T-helper 1 cell treated with Interleukin-12 subunit alpha and Interleukin-12 subunit beta and Interleukin-4 antibody, amounts not matched to agents 30 ng/mL and 1 ng/mL, for 36 hours (primary cell): Measurements from ENCODE around the gene L3HYPDH. TPM values are rescaled to one million over a fixed set of nuclear protein-coding genes. Genes with fewer than 3 reads are reported as not detected.

ENCODE experiments used
- intact Hi-C: fragments of 100-400 bp; cut with micrococcal nuclease; formaldehyde crosslinking; loops from one replicate; pipeline ENCODE4 v1.15.1; 2024
- total RNA-seq: library from RNA; stranded (reverse); gene quantifications from 2 replicates; pipeline ENCODE4 v1.2.3, GENCODE V29; 2022

The L3HYPDH gene
- total RNA-seq, result 9.8 and 13.7 TPM in 2 replicates

DNA sequence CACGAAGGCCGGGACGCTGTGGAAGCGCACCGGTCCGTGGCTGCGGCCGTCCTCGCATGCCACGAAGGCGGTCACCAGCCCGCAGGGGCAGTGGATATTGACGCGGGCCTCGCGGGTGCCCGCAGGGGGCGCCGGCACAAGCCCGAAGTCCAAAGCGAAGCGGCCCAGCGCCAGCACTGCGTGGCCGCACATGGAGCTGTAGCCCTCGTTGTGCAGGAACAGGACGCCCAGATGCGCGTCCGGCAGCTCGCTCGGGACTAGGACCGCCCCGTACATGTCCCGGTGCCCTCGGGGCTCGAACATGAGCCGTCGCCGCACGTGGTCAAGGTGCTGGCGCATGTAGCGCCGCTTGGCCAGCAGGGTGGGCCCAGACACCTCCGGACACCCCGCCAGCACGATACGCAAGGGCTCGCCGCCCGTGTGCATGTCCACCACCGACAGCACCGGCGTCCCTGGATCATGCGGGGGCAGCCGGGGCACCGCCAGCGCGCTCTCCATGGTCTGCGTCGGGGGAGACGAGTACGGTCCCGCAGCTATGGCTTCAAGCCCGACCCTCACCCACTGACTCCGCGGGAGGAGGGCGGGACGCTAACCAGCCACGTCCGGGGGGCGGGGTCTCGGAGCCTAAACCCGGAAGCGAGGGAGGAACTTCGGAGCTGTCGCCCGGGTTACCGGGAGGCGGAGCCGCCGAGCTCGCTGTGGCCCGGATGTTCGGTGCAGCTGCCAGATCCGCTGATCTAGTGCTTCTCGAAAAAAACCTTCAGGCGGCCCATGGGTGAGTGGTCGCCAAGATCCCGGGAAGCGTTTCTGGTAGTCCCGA lies at the start of gene L3HYPDH, which contains the start of gene JKAMP:
TSS of gene L3HYPDH (minus strand) at position 590 of the 820 bp plus-strand sequence. CDS start at position 498, 92 bp downstream.
TSS of gene JKAMP (plus strand) at position 699 of the 820 bp plus-strand sequence. CDS start at position 772, 73 bp downstream.
- intact Hi-C loops, result loop anchor here (1.0 to 10.0 kb wide), 16 partner anchors 20 to 1841 kb away; partner anchors contain the start of genes ARID4A, CCDC175, DAAM1 and DACT1

DNA sequence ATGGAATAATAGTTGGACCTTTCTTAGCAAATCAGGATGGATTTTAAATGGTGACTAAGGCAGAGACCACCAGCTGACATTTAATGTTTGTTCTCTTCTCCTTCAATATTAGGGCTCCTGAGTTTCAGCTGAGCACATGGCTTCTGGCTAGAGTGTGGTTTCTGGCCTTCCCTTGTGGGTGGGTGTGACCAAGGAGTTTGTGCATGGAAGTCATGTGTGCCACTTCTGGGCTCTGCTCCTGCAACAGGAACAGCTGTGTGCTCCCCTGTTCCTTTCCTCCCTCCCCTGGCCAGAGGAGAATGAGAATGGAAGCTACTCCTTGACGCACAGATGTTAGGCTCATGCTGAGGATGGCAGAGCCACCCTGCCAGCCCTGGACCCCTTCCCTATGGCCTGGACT lies 48.2 kb upstream of the L3HYPDH start:
- intact Hi-C loops, result no loop called here

DNA sequence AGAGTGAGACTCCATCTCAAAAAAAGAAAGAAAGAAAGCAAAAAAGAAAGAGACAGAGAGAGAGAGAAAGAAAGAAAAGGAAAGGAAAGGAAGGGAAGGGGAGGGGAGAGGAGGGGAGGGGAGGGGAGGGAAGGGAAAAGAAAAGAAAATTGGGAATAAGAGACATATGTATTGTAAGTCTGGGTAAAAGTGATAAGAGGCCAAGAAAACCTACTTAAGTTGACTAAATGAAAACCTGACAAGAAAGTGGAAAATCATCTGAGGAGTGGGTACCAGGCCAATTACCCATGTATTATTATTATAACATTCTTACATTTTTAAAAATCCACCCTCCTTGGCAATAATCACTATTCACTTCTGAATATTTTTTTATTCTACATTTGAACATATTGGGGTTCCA lies 46.1 kb upstream of the L3HYPDH start:
- intact Hi-C loops, result no loop called here

DNA sequence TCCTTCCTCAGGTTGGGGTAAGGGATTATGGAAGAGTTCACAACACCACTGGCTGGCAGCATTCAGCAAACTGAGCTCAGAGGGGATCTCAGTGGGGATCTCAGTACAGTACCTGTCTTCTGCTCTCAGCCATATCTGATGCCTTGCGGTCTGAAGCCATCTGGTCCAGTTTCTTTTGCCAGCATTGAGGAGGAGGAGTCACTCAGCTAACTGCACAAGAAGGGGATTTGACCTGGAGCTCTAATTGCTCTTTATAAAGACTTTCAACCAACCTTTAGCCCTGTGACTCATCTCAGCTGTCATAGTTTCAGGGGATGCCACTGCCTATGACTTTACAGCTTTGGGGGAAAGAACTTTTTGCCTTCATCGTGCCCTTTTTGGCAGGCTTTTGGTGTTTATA lies 45.0 kb upstream of the L3HYPDH start:
- intact Hi-C loops, result no loop called here

DNA sequence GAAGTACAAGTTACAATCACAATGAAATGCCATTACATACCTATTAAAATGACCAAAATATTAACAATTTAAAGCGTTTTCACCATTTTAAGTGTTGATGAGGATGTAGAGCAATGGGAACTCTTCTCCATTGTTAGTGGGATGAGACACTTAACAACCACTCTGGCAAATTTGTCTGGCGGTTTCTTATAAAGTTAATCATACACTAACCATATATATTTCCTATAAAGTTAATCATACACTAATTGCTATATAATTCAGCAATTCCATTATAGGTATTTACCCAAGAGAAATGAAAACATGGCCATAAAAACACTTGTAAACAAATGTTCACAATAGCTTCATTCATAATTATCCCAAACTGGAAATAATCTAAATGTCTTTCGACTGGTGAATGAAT lies 36.0 kb upstream of the L3HYPDH start:
- intact Hi-C loops, result no loop called here

DNA sequence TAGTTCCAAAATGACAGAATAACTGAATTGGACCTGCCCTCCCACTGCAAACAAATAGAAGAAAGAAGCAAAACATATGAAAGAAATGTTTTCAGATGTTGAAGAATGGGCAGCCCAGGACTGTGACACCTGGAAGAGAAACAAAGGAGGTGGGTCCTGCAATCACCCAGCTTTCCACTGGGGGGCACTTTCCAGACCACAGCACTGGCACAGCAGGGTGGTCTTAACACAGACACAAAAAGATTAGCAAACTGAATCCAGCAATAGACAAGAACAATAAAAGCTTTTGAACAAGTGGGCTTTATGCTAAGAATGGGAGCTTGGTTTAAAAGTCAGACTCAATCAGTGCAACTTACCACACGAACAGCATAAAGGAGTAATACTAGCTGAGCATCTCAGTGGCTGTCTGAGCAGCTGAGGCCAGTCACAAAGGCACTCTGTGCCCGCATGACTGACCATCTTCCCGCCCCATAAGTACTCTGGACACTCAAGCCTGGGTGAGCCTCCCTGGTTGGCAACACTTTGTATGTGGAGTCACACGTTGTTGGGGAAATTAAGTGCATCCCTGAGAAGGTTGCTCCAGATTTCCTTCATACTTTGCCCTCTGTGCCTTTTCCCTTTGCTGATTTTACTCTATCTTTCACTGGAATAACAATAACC lies 27.8 kb upstream of the L3HYPDH start:
- intact Hi-C loops, result no loop called here

DNA sequence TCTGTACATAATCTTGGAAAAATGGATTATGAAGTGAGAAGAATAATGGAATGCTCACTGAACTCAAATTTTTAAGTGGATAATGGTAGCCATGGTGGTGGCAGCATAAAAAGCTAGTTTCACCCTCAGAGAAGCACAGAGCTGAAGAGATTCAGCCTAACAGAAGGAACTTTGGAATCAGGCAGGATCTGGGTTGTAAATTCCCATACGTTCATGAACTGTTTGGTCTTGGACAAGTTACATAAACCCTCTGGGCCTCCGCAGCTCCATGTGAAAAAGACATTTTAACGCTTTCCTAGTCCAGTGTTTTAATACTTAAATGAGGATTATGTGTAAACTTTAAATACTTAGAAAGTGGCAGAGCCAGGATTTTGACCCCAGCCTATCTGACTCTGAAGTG lies 26.8 kb upstream of the L3HYPDH start:
- intact Hi-C loops, result no loop called here

DNA sequence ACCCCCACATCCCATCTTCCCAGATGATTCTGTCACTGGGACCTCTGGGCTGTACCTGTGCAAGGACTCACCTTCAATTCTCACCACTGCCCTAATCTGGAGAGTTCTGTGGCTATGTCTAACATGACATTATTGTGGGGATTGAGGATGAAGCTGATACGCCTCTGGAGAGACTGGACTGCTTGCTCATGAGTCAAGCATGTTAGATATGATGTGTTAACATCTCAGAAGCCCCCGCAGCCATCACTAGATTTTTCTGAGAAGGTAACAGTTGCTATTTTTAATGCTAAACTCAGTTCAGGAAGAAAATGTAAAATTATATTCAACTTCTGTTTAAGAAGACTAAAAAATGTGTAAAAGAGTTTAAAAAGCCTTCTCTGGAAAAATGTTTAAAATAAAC lies 25.8 kb upstream of the L3HYPDH start:
- intact Hi-C loops, result no loop called here

DNA sequence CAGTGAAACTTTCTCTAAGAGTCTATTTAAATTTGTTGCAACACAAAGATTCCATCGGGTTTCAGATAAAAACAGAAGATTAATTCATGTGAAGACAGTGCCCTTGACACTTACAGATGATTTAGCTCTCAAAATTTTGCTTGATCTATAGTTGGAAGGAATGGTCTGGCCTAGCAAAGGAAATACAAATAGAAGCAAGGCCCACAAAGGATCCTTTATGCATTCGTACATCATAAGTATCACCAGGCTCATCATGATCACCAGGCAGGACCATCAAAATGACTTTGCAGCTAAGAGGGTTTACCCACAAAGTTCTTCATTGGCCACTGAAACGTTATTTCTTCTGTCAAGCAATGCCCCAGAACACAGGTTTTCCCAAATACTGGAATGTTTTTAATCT lies 24.9 kb upstream of the L3HYPDH start:
- intact Hi-C loops, result no loop called here

DNA sequence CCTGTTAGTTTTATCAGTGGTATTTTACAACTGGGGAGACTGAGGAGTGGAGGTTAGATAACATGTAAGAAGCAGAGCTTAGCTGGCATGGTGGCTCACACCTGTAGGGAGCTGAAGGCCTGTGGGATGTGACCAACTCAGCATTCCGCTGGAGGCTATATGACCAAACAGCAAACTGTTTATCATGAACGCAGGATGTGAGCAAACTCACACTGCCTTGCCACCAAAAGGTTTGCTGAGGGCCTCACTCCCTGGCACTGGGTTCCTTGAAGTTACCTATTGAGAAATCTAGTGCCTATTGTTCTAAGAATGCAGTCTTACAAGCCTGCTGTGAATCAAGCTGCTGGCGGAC lies 23.5 kb upstream of the L3HYPDH start:
- intact Hi-C loops, result loop anchor here (1.0 to 2.0 kb wide), 3 partner anchors 69 to 457 kb away; partner anchors contain the start of gene CCDC175

DNA sequence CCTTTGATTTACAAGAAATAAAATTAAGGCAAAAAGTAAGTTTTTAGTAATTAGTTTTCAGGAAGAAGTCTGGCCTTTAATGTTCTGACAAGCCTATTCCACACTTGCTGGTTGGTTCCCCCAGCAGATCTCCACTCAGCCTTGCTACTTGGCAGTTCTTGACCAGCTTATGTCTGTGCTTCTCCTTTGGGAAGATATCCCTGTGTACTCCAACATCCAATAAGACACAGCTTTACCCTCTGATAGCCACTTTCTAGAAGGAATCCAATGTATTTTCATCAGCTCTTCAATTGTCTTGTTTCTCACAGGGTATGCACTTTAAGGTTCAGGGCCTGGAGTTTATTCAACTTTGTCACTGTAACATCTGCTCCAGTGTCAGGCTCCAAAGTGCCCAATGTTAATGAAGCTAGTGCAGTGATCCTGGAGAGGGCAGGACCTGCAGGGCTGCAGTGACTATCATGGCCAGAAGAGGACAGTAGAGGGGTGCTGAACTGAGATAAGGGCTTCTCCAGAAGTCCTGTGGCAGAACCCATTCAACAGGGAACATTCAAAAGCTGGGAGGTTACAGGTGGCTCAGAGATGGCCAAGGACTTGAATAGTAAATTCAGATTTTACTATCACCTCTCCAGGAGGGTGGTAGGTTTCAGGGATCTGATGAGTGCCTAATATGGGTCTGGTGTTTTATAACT lies 23.0 kb upstream of the L3HYPDH start:
- intact Hi-C loops, result loop anchor here (1.0 to 2.0 kb wide), 3 partner anchors 69 to 458 kb away; partner anchors contain the start of gene CCDC175

DNA sequence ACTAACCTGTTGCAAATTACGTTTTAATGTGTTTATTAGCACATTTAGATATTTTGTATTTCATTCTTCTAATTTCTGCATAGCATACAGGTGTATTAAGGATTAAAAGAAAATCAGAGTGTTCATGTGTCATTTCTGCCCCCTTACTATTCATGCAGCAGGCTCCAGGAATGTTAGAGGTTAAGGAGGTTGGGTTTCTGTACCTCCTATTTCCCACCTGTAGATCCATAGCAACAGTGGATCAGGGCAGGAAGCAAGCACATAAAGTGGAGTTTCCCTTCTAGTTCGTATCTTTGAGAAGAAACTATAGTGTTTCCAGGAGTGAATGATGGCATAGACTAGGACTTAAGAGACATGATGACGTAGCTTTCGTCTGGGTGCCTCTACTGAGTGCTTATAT lies 19.0 kb upstream of the L3HYPDH start:
- intact Hi-C loops, result no loop called here

DNA sequence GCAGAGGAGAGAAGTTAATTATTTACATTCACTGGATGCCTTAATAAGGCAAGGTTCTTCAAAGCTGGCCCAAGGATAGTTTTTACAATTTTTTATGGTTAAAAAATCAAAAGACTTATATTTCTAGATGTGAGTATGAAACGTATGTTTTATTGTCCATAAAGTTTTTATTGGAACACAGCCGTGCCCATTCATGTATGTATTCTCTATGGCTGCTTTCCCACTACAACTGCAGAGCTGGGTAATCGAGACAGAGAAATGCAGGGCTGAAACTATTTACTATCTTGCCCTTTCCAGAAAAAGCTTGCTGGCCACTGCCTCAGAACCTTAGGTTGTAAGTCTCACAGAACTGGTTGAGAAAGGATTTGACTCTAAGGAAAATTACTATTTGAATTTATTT lies 16.5 kb upstream of the L3HYPDH start:
- intact Hi-C loops, result no loop called here

DNA sequence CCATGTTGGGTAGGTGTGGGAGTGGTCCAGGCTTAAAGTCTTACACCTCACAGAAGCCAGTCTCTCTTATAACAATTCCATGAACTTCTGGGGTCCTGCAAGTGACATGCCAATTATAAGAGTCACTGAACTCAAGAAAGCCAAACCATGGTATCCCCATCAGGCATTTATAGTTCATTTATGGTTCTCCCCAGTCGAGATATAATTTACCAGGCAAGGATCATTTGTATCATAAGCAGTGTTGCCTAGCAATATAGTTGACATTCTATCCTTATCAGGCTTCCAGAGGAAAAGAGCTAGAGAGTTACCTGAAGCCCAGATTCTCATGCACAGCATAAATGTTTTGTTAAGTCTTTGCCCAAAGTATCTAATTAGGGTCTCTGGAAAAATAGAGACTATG lies 8.2 kb upstream of the L3HYPDH start:
- intact Hi-C loops, result no loop called here

DNA sequence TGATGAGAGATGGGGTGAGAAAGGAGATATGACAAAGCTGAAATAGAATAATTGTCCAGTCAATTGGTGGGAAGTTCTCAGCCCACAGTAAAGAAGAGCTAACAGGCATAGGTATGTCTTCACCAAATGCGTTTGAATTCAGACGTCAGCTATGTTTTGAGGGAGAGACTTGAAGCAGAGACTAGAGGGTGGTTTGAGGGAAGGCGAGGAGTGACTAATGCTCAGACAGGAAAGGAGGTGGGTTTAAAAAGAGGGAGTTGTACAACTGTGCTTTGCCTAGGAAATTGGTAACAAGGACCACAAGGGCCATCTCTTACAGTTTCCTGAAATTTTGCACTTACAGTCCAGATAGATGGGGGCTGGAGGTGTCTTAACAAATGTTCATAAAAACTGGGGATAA lies 6.5 kb upstream of the L3HYPDH start:
- intact Hi-C loops, result no loop called here

DNA sequence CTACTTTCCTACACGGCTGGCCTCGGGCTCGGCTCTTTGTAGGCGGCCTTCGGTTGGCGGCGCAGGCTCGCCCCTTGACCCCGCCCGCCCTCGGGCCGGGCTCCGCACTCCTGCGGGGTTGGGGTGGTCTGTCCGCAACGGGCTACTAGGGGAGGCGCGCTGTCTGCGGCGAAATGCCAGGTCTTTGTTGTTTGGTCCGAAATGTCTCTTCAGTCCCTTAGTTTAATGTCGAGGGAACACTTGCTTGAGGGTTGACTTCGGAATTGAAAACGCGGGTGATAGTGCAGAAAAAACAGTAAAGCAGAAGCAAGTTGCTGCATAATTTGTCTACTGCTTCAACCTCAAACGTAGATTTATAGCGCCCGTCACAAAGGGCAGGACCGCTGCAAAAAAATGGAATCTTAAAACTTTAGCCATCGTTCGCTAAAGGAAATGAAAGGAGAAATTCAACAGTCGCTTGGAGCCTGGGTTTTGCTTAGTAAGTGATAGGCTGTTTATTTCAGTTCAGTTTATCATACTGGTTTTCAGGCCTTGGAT lies 499 bp upstream of the L3HYPDH start:
- intact Hi-C loops, result loop anchor here (1.0 to 10.0 kb wide), 15 partner anchors 20 to 1840 kb away; partner anchors contain the start of genes ARID4A, CCDC175, DAAM1 and DACT1

DNA sequence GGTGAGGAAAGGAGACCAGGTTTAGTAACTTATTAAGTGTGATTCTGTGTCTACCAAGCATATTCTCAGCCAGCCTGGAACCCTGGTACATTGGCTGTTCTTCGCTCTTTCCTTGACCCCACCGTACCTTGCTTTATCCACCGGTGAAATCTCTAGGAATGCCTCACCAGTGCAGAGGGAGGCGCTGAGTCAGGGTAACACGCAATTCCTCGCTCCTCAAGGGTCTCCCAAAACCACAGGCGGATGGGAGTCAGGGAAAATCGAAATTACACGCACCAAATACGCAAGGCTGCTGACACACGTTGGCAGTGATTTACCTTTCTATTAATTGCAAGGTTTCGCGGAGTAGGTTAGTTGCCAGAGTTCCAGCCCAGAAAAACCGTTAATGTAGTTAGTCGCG lies 845 bp downstream of the L3HYPDH start:
- intact Hi-C loops, result loop anchor here (1.0 to 10.0 kb wide), 9 partner anchors 481 to 1841 kb away; partner anchors contain the start of genes DACT1, DHRS7, PPM1A and PRKCH

DNA sequence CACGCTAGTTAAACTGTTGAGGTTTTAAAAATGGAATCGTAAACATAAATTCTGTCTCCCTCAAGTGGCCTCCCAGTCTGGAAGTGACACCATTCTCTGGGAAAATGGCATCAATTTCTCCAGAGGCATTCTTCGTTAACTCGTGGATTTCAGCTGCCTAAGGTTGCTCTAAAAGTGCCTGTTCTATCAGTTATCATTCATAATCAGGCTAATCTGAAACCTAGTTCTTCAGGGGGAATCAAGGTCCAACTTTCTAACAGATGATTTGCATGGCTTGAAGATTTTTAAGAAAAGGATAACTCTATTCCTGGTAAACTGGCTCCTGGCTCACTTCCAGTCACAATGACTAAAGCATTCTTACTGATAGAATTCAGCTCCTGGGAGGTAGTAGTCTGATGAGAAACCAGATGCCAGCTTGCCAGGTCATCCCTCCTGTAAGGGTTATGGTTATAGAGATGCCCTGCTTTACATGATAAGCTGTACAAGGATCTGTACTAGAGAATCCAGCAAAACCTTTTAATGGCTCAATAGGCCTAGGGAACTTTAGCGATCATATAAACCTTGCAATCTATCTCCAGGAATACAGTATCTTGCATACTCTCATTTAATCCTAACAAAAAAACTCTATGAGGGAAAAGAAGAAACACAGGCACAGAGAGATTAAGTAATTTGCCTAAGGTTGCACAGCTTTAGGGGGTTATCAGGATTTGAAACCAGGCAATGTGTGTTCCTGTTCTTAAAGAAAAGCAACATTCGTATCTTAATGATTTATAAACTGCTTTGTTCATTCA lies 1.5 kb downstream of the L3HYPDH start:
- intact Hi-C loops, result loop anchor here (1.0 to 10.0 kb wide), 9 partner anchors 482 to 1842 kb away; partner anchors contain the start of genes DACT1, DHRS7, PPM1A and PRKCH

DNA sequence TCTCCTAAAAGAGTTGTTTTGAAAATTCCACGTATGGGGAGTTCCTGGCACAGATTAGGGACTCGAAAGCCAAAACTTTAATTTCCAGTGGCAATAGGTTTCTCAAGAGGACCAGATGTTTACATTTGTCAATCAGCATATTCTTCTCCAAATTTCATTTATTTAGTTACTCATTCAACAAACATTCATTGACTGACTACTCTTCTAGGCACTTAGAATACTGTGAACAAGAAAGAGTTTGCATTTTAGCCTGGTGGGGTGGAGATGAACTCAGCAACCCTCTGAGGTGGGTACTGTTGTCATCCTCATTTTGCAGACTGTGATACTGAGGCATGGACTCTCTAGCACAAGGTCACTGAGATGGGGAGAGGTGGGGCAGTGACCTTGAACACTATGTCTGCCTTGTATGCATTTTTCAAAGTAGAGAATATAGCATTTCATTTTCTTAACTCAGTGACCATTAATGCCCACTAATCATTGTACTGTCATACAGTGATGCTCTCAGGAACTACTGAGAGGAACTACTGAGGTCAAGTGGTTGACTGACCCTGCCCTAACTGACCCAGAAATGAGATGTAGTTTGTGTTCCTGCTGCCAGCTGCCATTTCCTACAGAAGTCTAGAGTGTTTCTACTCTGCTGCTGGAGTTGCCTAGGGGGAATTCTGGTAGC lies 2.2 kb downstream of the L3HYPDH start:
- intact Hi-C loops, result loop anchor here (5.0 to 10.0 kb wide), 8 partner anchors 483 to 1843 kb away; partner anchors contain the start of genes DACT1, DHRS7, PRKCH and PSMA3

DNA sequence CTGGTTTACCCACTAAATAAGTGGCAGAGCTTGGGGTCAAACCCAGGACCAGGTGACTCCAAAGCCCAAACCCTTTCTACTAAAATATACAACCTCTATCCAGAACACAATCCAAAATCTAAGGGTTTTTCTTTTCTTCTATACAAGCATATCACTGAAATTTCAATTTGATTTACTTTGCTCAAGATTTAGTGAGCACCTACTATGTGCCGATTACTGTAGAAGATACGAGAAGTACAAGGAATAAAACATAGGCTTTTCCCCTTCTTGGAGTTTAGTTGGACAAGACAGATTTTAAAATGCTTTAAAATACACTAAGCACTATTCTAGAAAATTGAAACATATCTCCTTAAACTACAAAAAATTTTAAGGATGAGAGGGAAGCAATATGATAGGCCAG lies 2.8 kb downstream of the L3HYPDH start:
- intact Hi-C loops, result loop anchor here (5.0 to 10.0 kb wide), 8 partner anchors 483 to 1843 kb away; partner anchors contain the start of genes DACT1, DHRS7, PRKCH and PSMA3
